ENCODE results near the gene MISP3. TPM values are rescaled to one million over a fixed set of nuclear protein-coding genes. Genes with fewer than 3 reads are reported as not detected.

The MISP3 gene
- total RNA-seq, 1 experiment from 2014 or later, result 5.2 TPM

GRCh38 chr19:14120497-14120780 is 47.9 kb downstream of the MISP3 start:
- H3K36me3 ChIP-seq (ENCODE audit: control insufficient read depth, insufficient read depth, low read length), result peaks cover 1% of the 10 kb centered on the region; the same call in 1 of the 2 replicates
- ChIA-PET CTCF (no interaction called here), POLR2A (no interaction called here)
- H3K27ac Mint-ChIP-seq (ENCODE audit: unreplicated experiment), result no peak overlapping the region
- H3K4me3 Mint-ChIP-seq (ENCODE audit: unreplicated experiment), result no peak overlapping the region
- H3K36me3 Mint-ChIP-seq (ENCODE audit: insufficient read depth, unreplicated experiment), result peaks cover 50% of the 10 kb centered on the region
- H3K4me1 ChIP-seq, result peaks cover 13% of the 10 kb centered on the region
- intact Hi-C loops (cut with micrococcal nuclease; ENCODE audit: unreplicated experiment), result no loop called here
- no peaks in the 10 kb centered on the region for H3K27me3 Mint-ChIP-seq (ENCODE audit: insufficient read depth, unreplicated experiment)
- H3K4me3 ChIP-seq (ENCODE audit: low read depth, low read length), result no peak overlapping the region
- BruUV-seq (replicated peaks), result no TSS peak
- no peak for TF ChIP-seq CTCF (IDR thresholded peaks at IDR 0.05; ENCODE audit: insufficient read depth in 1 of 2, low read depth in 1 of 2, low read length in 1 of 2, severe bottlenecking in 1 of 2, unreplicated experiment in 1 of 2)
- no peaks in the 10 kb centered on the region for H3K9me3 ChIP-seq
- peaks cover 8% of the 10 kb centered on the region for H3K4me1 Mint-ChIP-seq (ENCODE audit: low read depth, unreplicated experiment)
- DNase-seq, result no peak
- no peaks in the 10 kb centered on the region for H3K27me3 ChIP-seq (replicated peaks; ENCODE audit: control insufficient read depth, insufficient read depth, low read length)
- no peaks in the 10 kb centered on the region for H3K9me3 Mint-ChIP-seq (ENCODE audit: unreplicated experiment)

- no TSS peak for BruUV-seq (replicated peaks)
- Mint-ChIP-seq H3K9me3 (ENCODE audit: unreplicated experiment) (no peaks in the 10 kb centered on the region), H3K27ac (ENCODE audit: unreplicated experiment) (peak overlapping the region; percentile 4), H3K4me3 (ENCODE audit: unreplicated experiment) (no peak overlapping the region), H3K4me1 (ENCODE audit: low read depth, unreplicated experiment) (peaks cover 8% of the 10 kb centered on the region), H3K27me3 (ENCODE audit: insufficient read depth, unreplicated experiment) (no peaks in the 10 kb centered on the region), H3K36me3 (ENCODE audit: insufficient read depth, unreplicated experiment) (peaks cover 52% of the 10 kb centered on the region)
- ChIA-PET CTCF (interaction anchor here (1.0 kb wide), 1 partner anchor 13 kb away, joined by 9 read pairs; the partner anchor contains the start of gene ASF1B), POLR2A (interaction anchor here (2.1 kb wide), 1 partner anchor 14 kb away, joined by 16 read pairs; the partner anchor contains the start of gene ASF1B)
- no peak overlapping the region for H3K4me3 ChIP-seq (ENCODE audit: low read depth, low read length)
- H3K4me1 ChIP-seq, result peaks cover 13% of the 10 kb centered on the region
- no peak for TF ChIP-seq CTCF (IDR thresholded peaks at IDR 0.05; ENCODE audit: insufficient read depth in 1 of 2, low read depth in 1 of 2, low read length in 1 of 2, severe bottlenecking in 1 of 2, unreplicated experiment in 1 of 2)
- DNase-seq, result no peak
- no peaks in the 10 kb centered on the region for H3K27me3 ChIP-seq (replicated peaks; ENCODE audit: control insufficient read depth, insufficient read depth, low read length)
- intact Hi-C loops (cut with micrococcal nuclease; ENCODE audit: unreplicated experiment), result no loop called here
- peaks cover 1% of the 10 kb centered on the region; the same call in 1 of the 2 replicates for H3K36me3 ChIP-seq (ENCODE audit: control insufficient read depth, insufficient read depth, low read length)
- H3K9me3 ChIP-seq, result no peaks in the 10 kb centered on the region
These were observed 50.3 kb downstream of the MISP3 start for GRCh38 chr19:14122924-14123323.

Other genes starting within 250 kb of the MISP3 start
- gene NANOS3, start 195.7 kb upstream of the MISP3 start, total RNA-seq (2022), result not detected in 2 replicates
- 17.3 and 17.4 TPM in 2 replicates for gene BRME1, start 166.7 kb upstream of the MISP3 start, total RNA-seq (2022)
- gene CC2D1A, start 166.6 kb upstream of the MISP3 start, total RNA-seq (2022), result 48.2 and 49.4 TPM in 2 replicates
- 0.72 TPM in 1 of 2 replicates, not detected in the other for gene PODNL1, start 134.4 kb upstream of the MISP3 start, total RNA-seq (2022)
- gene DCAF15, start 120.3 kb upstream of the MISP3 start, total RNA-seq (2022), result 41.1 and 43.0 TPM in 2 replicates
- gene RFX1, start 66.5 kb upstream of the MISP3 start, total RNA-seq (2022), result 11.5 and 13.4 TPM in 2 replicates
- gene RLN3, start 44.6 kb upstream of the MISP3 start, total RNA-seq (2022), result not detected in 2 replicates
- gene IL27RA, start 41.0 kb upstream of the MISP3 start, total RNA-seq (2022), result 4.7 and 5.6 TPM in 2 replicates
- 25.9 TPM in 2 replicates for gene PALM3, start 10.7 kb upstream of the MISP3 start, total RNA-seq (2022)
- gene C19orf67, start 13.0 kb downstream of the MISP3 start, total RNA-seq (2022), result not detected in 2 replicates
- gene SAMD1, start 18.0 kb downstream of the MISP3 start, total RNA-seq (2022), result 38.3 and 47.1 TPM in 2 replicates
- gene PRKACA, start 45.0 kb downstream of the MISP3 start, total RNA-seq (2022), result 46.4 and 51.9 TPM in 2 replicates
- 37.7 and 40.2 TPM in 2 replicates for gene ASF1B, start 63.8 kb downstream of the MISP3 start, total RNA-seq (2022)
- 16.9 and 17.6 TPM in 2 replicates for gene ADGRL1, start 133.4 kb downstream of the MISP3 start, total RNA-seq (2022)